AG09309 (cell line): ENCODE data around the gene MYO7A.
A peak's percentile ranks its signal among the peaks of the same experiment; 100 is the strongest.

ENCODE experiments used
- DNase-seq: peaks from one replicate; pipeline ENCODE4 v3.0.0-alpha.2; 2010; ENCODE audit warnings: low read depth
- H3K4me3 ChIP-seq: 2 replicates; pipeline ENCODE4 v1.5.1; 2011; ENCODE audit warnings: mild to moderate bottlenecking, low read depth, low read length, moderate library complexity; ENCODE audit not compliant: control insufficient read depth
- CTCF ChIP-seq: IDR thresholded peaks from 2 replicates; pipeline ENCODE4 v1.5.1; 2011; ENCODE audit warnings: mild to moderate bottlenecking, low read depth, low read length, inconsistent platforms; ENCODE audit not compliant: insufficient read depth, control insufficient read depth; ENCODE audit errors: missing control alignments

Gene MYO7A

GRCh38 chr11:77193911-77194830, 66.1 kb downstream of the MYO7A start:
- no peak for DNase-seq
- H3K4me3 ChIP-seq: no peak overlapping the region
- TF ChIP-seq CTCF: no peak

GRCh38 chr11:77195071-77195755, 67.2 kb downstream of the MYO7A start:
- H3K4me3 ChIP-seq: no peak overlapping the region
- no peak for DNase-seq
- no peak for TF ChIP-seq CTCF

- no peak for DNase-seq
- H3K4me3 ChIP-seq: no peak overlapping the region
- no peak for TF ChIP-seq CTCF
Observed at GRCh38 chr11:77196961-77197360, 68.9 kb downstream of the MYO7A start.

- H3K4me3 ChIP-seq: no peak overlapping the region
- TF ChIP-seq CTCF: no peak
- no peak for DNase-seq
Observed at GRCh38 chr11:77197626-77198320, 69.7 kb downstream of the MYO7A start.

- H3K4me3 ChIP-seq: no peak overlapping the region
- DNase-seq: no peak
- peak; percentile 37 for TF ChIP-seq CTCF
Observed at GRCh38 chr11:77198440-77198849, 70.4 kb downstream of the MYO7A start.

GRCh38 chr11:77199137-77199745, 71.2 kb downstream of the MYO7A start:
- DNase-seq: no peak
- no peak for TF ChIP-seq CTCF
- H3K4me3 ChIP-seq: no peak overlapping the region
